HL-60 (cell line): ENCODE measurements around the gene ADGRL2.

ENCODE experiments used
- CTCF ChIP-seq: IDR thresholded peaks from one replicate; pipeline ENCODE4 v1.5.1; 2011; ENCODE audit warnings: low read length, control low read depth, inconsistent platforms; ENCODE audit not compliant: insufficient read depth
- POLR2AphosphoS5 ChIP-seq: IDR thresholded peaks from 2 replicates; pipeline ENCODE4 v1.6.1; 2012; ENCODE audit warnings: low read depth
- SPI1 ChIP-seq: IDR thresholded peaks from 2 replicates; pipeline ENCODE4 v1.6.1; 2012; ENCODE audit warnings: low read depth, mild to moderate bottlenecking, borderline replicate concordance

GRCh38 chr1:82000221-82000620, 199.5 kb downstream of the ADGRL2 start:
- TF ChIP-seq CTCF (no peak), POLR2AphosphoS5 (no peak), SPI1 (no peak)
